SK-N-SH (cell line): Measurements from ENCODE around the gene MEP1A.

Source experiments
- EP300 ChIP-seq, 2 experiments: IDR thresholded peaks; 2 replicates each; pipeline versions ENCODE4 v1.4.0 to v1.6.1; 2012; ENCODE audit warnings: borderline replicate concordance in 1 of 2, low read depth in 1 of 2, low read length in 1 of 2
- EZH2phosphoT487 ChIP-seq: fragments of 200-600 bp; sonication (generic); IDR thresholded peaks from 2 replicates; pipeline ENCODE4 v1.6.1; 2017; ENCODE audit warnings: low read depth, mixed run types, mild to moderate bottlenecking, antibody characterized with exemption, moderate library complexity, borderline replicate concordance
- POLR2AphosphoS5 ChIP-seq: IDR thresholded peaks from 2 replicates; pipeline ENCODE4 v1.6.1; 2012; ENCODE audit warnings: low read depth, low read length
- RAD21 ChIP-seq: IDR thresholded peaks from 2 replicates; pipeline ENCODE4 v1.6.1; 2012; ENCODE audit warnings: mild to moderate bottlenecking, low read length
- SIN3A ChIP-seq: IDR thresholded peaks from 2 replicates; pipeline ENCODE4 v1.6.1; 2012; ENCODE audit warnings: low read depth, mild to moderate bottlenecking, low read length, moderate library complexity, borderline replicate concordance
- TAF1 ChIP-seq: IDR thresholded peaks from 2 replicates; pipeline ENCODE4 v1.6.1; 2012; ENCODE audit warnings: low read depth, mild to moderate bottlenecking, low read length, moderate library complexity, borderline replicate concordance
- USF2 ChIP-seq: fragments of 150-350 bp; IDR thresholded peaks from 2 replicates; pipeline ENCODE4 v1.6.1; 2017; ENCODE audit warnings: antibody characterized with exemption, low read length, low read depth, borderline replicate concordance
- TF ChIP-seq, protein P1 (sequence below): fragments of 200-600 bp; sonication (generic); IDR thresholded peaks from 2 replicates; pipeline ENCODE4 v1.6.1; 2017; ENCODE audit warnings: antibody characterized with exemption, mild to moderate bottlenecking, moderate library complexity

GRCh38 chr6:46793138-46793537 lies at the start of gene MEP1A:
- TF ChIP-seq, protein P1, sequence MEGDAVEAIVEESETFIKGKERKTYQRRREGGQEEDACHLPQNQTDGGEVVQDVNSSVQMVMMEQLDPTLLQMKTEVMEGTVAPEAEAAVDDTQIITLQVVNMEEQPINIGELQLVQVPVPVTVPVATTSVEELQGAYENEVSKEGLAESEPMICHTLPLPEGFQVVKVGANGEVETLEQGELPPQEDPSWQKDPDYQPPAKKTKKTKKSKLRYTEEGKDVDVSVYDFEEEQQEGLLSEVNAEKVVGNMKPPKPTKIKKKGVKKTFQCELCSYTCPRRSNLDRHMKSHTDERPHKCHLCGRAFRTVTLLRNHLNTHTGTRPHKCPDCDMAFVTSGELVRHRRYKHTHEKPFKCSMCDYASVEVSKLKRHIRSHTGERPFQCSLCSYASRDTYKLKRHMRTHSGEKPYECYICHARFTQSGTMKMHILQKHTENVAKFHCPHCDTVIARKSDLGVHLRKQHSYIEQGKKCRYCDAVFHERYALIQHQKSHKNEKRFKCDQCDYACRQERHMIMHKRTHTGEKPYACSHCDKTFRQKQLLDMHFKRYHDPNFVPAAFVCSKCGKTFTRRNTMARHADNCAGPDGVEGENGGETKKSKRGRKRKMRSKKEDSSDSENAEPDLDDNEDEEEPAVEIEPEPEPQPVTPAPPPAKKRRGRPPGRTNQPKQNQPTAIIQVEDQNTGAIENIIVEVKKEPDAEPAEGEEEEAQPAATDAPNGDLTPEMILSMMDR, result no peak
- TF ChIP-seq EZH2phosphoT487 (no peak), POLR2AphosphoS5 (no peak), EP300 (IDR thresholded peaks at IDR 0.05; ENCODE audit: borderline replicate concordance in 1 of 2, low read depth in 1 of 2, low read length in 1 of 2) (no peak), USF2 (no peak), RAD21 (no peak), SIN3A (no peak), TAF1 (no peak)
